RWPE1 (cell line): ENCODE data around the gene ANXA7.
A peak's percentile ranks its signal among the peaks of the same experiment; 100 is the strongest.

Experiments used
- CTCF ChIA-PET: fragments of 350-600 bp; sonication (Branson Sonifier 250); formaldehyde crosslinking; extraction: SDS; loops from one replicate; lab custom pipeline; 2021; lab: Yijun Ruan, JAX
- POLR2A ChIA-PET: fragments of 400-600 bp; formaldehyde crosslinking; extraction: SDS; loops from one replicate; lab custom pipeline; 2020; ENCODE audit warnings: antibody characterized with exemption; ENCODE audit not compliant: low non-redundant PET; lab: Yijun Ruan, JAX
- DNase-seq: peaks from one replicate; pipeline ENCODE4 v3.0.0; 2012; ENCODE audit warnings: low spot score
- H3K27ac ChIP-seq: fragments of 450-650 bp; 2 replicates; pipeline ENCODE4 v1.5.1; 2017
- TF ChIP-seq, protein P1 (sequence below): fragments of 450-650 bp; conservative IDR thresholded peaks from 2 replicates; pipeline ENCODE4 v1.5.1; 2017; ENCODE audit warnings: low read depth, mild to moderate bottlenecking

ANXA7 gene

DNA sequence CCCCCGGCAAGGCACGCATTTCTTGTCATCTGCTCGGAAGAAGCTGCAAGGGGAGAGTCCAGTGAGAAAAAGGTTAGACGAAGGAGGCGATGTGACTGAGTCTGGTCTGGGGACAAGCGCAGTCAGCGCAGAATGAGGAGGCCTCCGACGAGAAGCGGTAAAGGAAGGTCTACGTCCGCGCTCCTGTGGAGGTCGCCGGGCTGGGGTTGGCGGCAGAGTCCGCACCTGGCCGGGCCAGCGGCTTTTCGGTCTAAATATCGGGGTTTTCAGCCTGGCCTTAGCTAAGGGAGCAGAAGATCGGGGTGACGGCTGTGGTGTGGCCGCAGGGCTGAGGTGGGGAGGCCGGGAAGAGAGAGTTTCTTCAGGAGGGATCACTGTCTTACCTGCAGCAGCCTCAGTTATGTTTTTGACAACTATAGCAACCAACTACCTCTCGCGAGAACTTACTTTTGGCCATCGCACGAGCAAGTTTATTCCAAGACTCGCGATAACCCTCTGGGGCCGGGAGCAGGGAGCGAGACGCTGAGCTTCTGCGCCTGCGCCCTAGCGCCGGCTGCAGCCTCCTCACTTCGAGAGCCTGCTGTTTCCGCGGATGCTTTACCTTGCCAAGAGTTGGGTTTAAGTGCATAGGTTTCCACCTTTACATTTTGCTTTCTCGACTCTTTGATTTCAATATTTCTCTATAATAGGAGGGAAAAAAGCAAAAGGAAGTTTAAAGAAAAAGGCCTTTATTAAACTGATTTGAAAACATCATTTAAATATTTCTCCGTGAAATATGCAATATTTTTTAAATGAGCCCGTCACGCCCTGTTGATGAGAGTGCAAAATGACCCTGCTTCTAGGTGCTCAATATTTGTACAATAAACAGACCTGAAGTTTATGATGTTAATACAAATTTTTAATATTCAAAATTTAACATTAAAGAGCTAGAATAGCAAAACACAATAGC lies 55.3 kb downstream of the ANXA7 start, which contains the start of gene CFAP70:
CFAP70 (minus strand) TSS at position 534 of the 949 bp plus-strand sequence. CDS start 4,068 bp downstream, outside the sequence.
- TF ChIP-seq, protein P1, sequence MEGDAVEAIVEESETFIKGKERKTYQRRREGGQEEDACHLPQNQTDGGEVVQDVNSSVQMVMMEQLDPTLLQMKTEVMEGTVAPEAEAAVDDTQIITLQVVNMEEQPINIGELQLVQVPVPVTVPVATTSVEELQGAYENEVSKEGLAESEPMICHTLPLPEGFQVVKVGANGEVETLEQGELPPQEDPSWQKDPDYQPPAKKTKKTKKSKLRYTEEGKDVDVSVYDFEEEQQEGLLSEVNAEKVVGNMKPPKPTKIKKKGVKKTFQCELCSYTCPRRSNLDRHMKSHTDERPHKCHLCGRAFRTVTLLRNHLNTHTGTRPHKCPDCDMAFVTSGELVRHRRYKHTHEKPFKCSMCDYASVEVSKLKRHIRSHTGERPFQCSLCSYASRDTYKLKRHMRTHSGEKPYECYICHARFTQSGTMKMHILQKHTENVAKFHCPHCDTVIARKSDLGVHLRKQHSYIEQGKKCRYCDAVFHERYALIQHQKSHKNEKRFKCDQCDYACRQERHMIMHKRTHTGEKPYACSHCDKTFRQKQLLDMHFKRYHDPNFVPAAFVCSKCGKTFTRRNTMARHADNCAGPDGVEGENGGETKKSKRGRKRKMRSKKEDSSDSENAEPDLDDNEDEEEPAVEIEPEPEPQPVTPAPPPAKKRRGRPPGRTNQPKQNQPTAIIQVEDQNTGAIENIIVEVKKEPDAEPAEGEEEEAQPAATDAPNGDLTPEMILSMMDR, result no peak
- peak within 1 kb of the TSS; percentile 62 for H3K27ac ChIP-seq
- POLR2A ChIA-PET, result no interaction called here
- DNase-seq, result peak; percentile 99
- CTCF ChIA-PET, result interaction anchor here (0.6 to 1.2 kb wide), 3 partner anchors 17 to 102 kb away, joined by 3 to 4 read pairs (median 3); no protein-coding TSS in a partner anchor

DNA sequence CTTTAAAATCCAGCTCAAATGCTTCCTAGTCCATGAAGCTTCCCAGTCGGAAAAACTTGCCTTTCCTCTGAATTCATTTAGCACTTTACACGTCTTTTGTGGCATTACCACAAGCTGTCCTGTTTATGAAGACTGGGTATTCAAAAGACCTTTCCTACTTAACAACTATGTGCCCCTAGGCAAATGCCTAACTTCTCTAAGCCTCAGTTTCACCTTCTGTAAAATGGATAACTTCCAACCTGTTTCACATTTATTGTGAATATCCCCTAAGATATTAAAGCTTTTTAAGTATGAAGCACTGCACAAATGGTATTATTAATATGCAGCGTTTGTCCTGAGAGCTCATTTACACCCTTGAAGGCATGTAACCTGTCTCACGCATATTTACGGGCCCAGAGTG lies 56.0 kb downstream of the ANXA7 start:
- TF ChIP-seq, protein P1, result no peak
- DNase-seq, result no peak
- ChIA-PET CTCF (interaction anchor here (0.5 to 0.6 kb wide), 2 partner anchors 62 to 117 kb away, joined by 3 read pairs; no protein-coding TSS in a partner anchor), POLR2A (no interaction called here)
- H3K27ac ChIP-seq, result no peak overlapping the region

DNA sequence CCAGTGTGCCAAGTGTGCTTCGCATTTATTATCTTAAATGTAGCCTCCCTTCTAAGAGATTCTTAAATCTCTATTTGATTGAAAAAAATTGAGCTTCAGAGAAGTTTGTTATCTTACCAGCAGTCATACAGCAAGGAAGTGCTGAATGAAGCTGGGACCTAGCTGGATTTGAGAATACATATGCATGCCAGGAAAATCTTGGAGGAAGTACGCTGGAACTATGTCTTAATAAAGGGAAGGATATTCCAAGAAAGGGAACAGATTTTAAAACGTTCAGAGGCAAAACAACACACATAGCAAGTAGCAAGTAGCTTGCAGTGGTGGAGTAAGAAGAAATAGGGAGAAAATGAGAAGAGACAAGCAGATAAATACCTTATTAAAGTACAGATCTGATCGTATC lies 56.7 kb downstream of the ANXA7 start:
- no peak overlapping the region for H3K27ac ChIP-seq
- POLR2A ChIA-PET, result no interaction called here
- TF ChIP-seq, protein P1, result no peak
- no peak for DNase-seq
- CTCF ChIA-PET, result interaction anchor here (0.5 to 0.6 kb wide), 3 partner anchors 14 to 117 kb away, joined by 3 to 4 read pairs (median 3); no protein-coding TSS in a partner anchor

DNA sequence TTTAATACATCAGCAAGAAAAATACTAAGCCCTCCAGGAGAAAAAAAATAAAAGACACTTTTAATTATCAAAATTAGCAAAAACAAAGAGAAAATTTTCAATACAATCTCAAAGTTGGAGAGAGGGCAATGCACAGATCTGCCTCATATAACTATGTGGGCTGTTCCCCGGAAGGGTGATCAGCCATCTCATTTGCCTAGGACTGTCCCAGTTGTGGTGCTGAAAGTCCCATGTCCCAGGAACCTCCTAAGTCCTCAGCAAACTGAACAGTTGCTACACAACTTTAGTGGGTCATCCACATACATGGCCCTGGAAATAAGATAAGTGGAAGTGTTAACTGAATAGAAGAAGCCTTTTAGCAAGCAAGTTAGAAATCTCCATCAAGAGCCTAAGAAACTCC lies 69.6 kb downstream of the ANXA7 start:
- TF ChIP-seq, protein P1, result no peak
- CTCF ChIA-PET, result no interaction called here
- DNase-seq, result no peak
- POLR2A ChIA-PET, result no interaction called here
- no peak overlapping the region for H3K27ac ChIP-seq

DNA sequence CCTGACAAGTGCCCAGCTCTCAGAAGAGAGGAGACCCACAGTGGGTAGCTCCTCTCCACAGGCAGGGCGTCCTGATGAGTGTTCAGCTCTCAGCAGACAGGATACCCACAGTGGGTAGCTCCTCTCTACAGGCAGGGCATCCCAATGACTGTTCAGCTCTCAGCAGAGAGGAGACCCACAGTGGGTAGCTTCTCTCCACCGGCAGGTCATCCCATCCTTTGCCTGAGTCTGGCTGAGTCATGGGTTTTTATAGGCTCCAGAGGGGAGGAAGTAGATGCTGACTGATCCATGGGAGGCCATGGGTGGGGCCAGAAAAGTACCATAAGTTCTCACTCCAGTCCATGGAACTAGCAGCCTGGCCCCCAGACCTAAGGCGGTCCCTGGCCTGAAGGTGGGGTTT lies 73.7 kb downstream of the ANXA7 start:
- DNase-seq, result no peak
- POLR2A ChIA-PET, result no interaction called here
- CTCF ChIA-PET, result interaction anchor here (0.6 to 0.7 kb wide), 2 partner anchors 42 to 700 kb away, joined by 4 read pairs; no protein-coding TSS in a partner anchor
- H3K27ac ChIP-seq, result no peak overlapping the region
- TF ChIP-seq, protein P1, result no peak

DNA sequence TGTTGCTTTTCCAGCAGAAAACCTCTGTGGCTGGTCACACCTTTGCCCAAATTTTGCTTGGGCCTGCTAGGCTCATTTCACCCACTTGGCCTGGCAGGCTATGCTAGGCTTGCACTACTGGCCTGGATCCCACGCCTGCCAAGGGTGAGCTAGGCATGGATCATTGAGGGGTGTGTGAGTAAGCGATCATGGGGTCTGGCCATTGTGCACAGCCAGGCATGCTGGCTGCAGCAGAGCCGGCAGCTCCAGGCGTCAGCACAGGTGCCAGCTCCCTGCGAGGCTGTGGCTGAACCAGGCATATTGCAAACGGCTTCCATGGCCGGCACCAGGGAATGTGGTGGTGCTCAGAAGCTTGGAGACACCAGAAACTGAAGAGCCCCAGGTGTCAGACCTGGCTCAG lies 74.4 kb downstream of the ANXA7 start:
- no peak for DNase-seq
- POLR2A ChIA-PET, result no interaction called here
- no peak overlapping the region for H3K27ac ChIP-seq
- TF ChIP-seq, protein P1, result no peak
- CTCF ChIA-PET, result interaction anchor here (0.7 kb wide), 2 partner anchors 19 to 699 kb away, joined by 3 to 4 read pairs; partner anchors contain the start of gene CFAP70
